SIG-M5 (cell line): ENCODE data around the gene MPRIP.
"Not testable (repeated sequence)": the region's sequence is repeated elsewhere in the genome, so short reads cannot be mapped to it uniquely, and the experiment has no call there.

Experiments used
- DNase-seq: peaks from one replicate; lab custom pipeline; 2025; lab: John Stamatoyannopoulos, UW

Gene MPRIP

DNA sequence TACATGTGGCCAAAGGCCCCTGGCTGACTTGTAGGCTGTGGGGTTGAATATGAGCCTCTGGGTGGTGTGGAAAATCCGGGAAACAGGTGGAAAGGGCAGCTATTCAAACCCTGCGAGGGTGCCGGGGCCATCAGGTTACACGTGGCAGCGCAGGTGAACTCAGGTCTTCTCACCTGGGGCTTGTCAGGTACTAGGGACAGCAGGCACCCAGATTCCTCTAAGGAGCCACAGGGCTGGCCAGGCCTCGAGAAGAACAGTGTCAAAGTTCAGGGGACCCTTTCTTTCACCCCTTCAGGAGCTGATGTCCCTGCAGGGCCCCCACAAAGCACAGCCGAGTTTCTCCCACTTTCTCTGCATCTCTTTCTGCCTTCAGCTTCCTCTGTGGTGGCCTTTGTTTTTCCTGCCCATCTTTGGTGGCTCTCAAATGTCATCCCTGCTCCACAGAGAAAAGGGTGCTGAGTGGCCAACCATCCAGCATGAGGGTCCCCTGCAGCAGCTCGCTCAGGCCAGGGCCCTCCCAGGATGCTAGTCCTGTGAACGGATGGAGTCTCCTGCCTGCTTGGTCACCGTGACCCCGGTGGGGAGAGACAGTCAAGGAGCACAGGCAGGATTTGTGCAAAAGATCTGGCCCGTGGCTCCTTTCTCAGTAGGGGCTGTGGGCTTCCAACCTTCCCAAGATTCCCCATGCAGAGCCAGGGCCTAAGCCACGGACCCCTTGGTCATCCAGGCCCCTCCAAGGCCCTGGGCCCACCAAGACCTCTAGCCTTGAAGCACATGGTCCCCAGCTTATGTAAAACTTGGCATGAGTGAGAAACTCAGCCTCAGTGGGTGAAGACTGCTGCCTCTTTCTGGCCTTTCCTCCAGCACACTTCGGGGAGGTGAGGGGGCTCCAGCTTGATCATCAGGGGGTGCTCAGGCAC, 28.2 kb upstream of the MPRIP start:
- DNase-seq = not testable (repeated sequence)

DNA sequence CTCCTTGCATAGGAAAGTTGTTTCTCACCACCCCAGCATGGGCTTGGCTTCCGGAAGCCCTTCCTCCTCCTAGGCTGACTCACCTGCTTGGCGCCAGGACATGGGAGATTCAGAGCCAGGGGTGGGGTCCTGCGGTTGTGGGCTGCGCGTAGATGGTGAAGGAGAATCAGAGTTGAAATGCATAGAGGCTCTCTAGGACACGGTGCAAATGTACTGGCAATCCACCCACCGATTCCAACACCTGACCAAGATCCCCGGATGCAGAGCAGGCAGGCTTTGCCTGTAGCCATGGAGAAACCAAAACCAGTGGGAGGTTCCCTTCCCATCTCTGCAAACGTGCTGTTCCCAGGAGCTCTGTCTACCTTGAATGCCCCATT, 27.5 kb upstream of the MPRIP start:
- not testable (repeated sequence) for DNase-seq

DNA sequence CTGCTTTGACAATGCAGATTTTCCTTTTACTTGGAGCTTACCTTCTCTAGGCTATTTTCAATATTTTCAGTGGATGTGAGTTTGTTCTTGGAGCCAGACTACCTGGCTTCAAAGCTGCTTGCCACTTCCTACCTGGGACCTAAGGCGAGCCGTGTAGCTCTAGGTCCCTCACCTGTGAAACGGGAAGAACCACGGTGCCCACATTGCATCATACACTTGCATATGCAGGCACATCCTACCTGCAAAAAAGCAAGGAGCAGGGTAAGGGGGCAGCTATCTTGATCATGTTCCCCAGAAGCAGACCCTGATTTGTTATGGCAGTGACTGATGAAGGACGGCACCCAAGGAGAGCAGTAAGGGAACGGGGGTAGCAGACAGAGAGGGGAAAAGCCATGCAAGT, 27.0 kb upstream of the MPRIP start:
- no peak for DNase-seq

DNA sequence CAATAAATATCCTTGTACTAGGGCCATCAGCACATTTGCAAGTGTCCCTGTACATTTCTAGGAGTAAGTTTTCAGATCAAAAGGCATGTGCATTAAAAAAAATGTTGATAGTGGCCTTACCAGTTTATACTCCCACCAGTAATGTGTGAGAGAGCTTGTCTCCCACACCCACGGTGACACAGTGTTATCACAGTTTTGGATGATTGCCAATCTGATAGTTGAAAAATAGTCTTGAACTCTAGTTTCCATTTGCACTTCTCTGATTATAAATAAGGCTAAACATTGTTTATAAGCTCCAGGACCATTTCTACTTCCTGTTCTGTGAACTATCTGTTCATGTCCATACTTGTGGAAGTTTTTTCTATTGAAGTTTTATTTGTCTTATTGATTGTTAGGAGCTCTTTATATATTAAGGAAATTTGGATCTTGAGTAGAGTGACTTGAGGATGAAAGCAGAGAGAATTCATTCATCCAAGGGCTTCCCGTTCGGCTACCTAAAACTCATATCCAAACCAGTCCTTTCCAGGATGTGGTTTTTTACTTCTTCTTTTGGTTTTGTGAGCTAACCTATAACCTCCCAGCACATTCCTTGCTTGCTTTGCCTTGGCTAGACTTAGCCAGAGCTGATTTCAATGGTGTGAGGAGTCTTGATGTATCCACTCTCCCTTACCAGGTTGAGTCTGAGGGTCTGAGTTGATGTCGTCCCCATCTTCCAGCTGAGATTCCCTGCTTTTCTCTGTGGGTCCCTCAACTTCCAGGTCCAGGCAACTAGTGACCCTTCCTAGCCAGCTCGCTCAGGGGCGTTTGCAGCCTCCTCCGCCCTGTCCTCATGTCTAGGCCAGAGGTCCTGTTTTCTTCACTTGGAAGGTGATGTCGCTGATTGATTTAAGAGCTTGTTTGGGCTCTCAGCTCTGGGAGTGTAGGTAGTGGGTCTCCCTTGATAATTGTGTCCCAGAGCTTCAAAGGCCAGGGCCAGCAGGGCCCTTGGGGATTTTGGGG, 25.8 kb upstream of the MPRIP start:
- not testable (repeated sequence) for DNase-seq

DNA sequence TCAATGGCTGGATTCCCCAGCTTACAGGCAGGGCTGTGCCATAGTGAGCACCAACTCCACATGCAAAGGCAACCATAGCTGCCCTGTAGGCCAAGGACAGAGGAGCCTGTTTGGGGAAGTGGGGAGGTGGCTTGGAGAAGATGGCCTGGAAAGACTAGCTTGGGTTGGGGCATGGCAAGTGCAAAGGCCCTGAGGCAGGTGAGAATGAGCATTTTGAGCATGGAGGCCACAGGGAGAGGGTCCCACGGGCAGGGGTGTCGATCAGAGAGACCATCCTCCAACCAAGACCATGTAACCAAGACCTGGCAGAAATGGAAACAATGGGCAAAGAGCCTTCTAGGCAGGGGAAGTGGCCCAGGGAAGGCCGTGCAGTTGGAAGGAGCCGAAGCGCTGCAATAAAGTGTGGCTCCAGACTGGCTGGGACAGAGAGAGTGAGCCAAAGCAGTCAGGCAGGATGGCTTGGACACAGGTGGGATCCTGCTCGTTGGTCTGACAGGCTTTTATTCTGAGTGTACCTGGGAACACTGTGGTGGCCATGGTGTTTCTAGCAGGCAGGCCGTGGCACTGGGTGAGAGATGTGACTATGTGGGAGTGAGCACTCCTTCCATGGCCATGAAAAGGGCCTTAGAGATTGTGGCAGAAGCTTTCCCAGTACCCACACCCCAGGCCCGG, 24.8 kb upstream of the MPRIP start:
- no peak for DNase-seq

DNA sequence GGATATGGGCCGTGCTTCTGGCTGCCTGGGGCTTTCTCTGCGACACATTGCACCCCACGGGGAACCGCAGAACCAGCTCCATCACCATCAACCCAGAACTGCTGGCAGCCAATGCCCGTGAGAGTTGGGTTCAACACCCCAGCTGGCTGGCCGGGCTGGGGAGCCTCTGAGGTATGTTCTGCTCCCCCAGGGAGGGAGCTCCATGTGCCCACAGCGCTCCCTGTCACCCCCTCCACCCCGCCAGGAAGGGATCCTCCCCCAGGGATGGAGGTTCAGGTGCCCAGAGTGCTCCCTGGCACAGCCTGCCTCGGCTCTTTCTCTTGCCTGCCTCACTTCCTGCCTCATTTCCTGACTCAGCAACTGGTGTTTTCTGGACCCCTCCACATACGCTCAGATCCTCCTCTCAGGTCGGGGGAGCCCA, 24.2 kb upstream of the MPRIP start:
- no peak for DNase-seq

DNA sequence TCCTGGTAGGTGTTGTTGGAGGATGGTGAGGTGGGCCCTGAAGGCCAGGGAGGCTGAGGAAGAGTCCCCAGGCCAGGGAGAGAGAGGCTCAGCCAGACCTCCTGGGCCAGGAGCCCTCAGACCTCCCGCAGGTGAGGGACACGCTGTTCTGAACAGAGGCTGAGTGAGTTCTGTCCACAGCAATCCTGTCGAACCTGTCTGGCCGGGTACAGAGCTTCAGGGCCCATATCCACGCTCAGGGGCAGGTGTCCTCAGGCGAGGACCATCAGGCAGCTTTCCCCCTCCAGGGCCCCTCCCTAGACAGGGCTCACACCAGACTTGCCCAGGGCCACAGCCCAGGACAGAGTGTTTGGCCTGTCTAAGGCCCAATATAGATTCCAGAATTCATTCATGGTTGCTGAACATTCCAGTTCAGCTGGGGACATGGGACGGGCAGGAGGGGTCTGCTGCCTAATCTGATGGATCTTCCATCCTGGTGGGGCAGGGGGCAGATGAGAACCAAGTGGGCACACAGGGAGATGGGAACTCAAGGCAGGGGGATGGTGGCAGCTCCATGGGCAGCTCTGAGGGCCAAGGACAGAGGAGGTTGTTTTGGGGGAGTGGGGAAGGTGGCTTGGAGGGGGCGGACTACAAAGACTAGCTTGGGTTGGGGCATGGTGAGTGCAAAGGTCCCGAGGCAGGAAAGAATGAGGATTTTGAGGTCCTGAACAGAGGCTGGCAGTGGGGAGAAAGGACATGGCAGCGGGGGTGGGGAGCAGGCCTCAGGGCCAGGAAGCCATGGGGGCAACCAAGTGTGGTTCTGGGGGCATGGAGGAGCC, 23.4 kb upstream of the MPRIP start:
- DNase-seq = no peak

DNA sequence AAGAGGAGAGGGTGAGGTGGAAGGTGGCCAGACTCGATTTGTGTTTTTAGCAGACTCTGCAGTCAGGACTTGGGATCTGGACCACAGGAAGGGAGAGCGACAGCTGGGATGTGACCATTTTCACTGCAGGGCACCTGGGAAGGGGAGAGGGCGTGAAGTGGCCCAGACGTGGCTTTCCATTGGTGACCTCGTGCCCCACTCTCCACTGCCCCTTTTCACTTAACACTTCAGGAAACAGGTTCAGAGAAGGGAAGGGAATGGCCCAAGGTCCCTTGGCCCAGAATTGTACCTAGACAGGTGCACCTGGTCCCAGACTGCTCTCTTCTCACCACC, 22.9 kb upstream of the MPRIP start:
- DNase-seq = no peak

DNA sequence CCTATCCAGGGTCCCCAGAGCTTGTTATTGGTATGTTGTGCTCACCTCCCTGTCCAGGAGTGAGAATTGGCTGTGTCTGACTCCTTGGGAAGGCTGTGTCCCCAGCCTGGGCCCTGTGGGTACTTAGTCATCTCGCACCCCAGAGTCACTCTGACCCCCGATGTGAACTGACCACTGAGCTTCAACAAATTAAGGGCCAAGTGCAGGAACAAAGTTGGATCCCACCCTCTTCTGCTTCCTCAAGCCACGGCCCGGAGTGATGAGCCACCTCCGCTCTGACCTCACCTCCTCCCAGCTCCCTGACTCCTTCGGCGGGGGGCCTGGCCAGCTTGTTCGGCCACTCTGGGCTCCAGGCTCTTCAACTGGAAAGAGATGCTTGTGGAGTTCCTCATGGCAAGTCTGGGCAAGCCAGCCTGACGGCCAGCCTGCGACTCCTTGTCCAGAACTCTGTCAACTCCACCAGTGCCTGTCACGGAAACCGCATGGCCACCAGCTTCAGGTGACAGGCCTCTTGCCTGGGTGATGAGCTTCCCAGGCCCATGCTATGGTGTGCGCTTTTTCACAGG, 22.3 kb upstream of the MPRIP start:
- no peak for DNase-seq

DNA sequence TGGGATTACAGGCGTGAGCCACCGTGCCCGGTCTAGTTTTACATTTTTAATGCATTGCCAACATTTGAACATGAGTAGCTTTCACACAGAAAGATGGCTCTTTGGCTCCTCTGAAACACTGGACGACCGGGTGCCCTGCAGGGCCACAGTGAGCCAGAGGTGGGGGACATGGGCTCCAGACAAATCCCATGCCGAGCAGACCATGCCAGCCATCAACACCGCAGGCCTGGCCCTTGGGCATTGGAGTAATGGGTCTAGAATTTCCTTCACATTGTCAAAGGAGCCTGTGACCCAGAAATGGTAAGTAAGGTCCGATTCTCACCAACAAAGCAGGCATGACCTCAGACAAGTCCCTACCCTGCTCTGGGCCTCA, 21.4 kb upstream of the MPRIP start:
- DNase-seq = no peak

DNA sequence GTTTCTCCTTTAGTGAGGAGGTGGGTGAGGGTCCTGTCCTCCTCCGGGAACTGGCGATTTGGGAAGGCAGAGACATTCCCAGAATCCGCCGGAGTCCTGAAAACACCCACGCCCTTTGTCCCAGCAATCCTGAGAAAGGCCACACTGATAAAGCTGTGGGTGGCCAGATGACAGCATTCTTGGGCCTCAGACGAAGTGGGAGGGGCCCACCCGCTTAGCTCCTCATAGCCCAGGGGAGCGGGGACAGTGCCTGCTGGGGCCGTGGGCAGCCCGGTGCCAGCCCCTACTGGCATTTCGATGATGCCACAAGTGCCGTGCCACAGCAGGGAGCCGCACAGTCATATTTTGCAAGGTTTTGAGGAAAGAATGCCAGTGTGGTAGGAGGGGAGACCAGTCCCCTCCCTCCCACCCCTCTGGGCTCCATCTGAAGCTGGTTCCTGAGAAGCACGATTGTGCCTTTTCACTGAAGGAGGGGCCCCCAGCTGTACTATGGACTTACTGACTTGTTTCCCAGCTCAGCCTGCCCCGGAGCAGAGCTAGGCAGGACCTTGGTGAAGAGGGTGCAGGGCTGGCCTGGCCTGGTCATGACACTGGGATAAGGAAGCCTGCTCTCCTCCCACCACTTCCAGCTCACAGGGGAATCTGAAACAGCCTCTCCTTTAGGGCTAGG, 20.9 kb upstream of the MPRIP start:
- DNase-seq = no peak

DNA sequence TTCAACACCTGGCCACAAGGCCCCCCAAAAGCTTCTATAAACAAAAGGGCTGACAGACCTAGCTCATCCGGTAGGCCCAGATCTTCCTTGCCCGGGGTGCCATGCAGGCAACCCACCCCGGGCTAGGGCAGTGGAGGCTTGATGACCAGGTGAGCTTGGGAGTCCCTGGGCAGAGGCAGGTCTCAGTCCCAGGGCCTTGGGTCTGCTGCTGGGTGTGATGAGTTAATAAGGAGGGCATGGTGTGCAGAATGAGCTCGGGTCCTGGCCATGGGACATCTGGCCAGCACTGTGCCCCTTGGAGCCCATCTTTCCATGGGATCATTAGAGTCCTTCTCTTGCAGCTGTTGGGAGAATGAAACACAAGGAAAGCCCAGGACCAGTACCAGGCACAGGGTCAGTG, 20.2 kb upstream of the MPRIP start:
- DNase-seq = no peak

DNA sequence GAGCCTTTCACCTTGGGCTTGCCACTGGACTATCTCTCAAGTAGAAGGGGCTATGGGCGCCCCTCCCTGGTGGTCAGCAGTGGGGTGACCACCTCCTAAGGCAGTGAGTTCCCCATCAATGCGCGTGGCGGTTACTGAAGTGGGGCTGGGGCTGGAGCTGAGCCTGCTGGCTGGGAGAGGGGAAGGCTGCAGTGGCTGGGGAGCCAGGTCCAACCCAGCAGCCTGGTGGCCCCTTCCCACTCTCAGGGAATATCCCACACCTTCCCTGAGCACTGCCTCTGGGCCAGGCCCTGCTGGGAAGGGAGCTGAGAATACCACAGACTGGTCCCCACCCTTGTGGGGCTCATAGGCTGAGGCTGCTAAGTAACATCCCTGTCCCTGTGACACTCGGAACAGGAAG, 19.8 kb upstream of the MPRIP start:
- DNase-seq = no peak

DNA sequence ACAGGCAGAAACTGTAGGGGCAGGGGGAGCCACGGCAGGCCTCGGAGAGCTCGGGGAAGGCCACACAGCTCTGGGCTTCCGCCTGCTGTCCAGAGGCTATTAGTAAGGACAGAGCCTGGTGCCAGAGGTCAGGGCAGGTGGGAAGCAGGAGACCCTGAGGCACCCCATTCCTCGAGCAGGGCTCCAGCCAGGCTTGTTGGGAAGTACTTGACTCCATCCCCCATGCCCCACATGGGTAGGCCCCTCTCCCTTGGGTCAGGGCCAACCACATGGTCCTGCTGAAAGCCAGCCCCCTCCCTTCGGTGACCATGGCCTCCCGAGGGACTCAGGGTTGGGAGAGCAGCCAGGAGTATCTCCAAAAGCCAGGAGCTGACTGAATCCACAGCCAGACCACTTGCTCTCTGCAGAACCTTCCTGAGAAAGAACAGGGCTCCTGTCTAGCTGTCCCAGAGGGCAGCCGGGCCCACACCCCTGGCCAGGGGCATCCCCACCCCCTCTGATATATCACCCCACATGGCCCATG, 17.4 kb upstream of the MPRIP start:
- DNase-seq = no peak

DNA sequence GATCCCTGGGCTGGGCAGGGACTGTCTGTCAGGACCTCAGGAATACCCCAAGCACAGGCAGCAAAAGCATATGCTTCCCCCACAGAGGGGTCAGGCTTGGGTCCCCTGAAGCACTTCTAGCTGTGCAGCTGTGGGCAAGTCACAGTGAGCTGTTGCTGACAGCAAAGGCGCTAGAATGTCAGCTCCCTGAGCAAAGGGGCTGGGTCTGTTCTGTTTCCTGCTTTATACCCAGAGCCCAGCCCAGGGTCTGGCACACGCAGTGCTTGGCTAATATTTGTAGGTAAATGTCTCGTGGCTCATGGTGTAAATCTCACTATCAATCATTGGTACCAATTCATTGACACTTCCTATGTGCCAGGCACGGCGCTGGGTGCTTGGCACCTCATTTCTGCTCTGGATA, 16.6 kb upstream of the MPRIP start:
- DNase-seq = no peak

DNA sequence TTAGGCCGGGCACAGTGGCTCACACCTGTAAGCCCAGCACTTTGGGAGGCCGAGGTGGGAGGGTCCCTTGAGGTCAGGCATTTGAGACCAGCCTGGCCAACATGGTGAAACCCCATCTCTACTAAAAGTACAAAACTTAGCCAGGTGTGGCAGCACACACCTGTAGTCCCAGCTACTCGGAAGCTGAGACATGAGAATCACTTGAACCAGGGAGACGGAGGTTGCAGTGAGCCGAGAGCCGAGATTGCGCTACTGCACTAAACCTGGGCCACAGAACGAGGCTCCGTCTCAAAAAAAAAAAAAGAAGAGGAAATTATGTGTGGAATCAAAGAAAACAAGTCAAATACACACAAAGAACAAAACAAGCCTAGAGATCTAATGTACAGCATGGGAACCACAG, 16.1 kb upstream of the MPRIP start:
- no peak for DNase-seq

DNA sequence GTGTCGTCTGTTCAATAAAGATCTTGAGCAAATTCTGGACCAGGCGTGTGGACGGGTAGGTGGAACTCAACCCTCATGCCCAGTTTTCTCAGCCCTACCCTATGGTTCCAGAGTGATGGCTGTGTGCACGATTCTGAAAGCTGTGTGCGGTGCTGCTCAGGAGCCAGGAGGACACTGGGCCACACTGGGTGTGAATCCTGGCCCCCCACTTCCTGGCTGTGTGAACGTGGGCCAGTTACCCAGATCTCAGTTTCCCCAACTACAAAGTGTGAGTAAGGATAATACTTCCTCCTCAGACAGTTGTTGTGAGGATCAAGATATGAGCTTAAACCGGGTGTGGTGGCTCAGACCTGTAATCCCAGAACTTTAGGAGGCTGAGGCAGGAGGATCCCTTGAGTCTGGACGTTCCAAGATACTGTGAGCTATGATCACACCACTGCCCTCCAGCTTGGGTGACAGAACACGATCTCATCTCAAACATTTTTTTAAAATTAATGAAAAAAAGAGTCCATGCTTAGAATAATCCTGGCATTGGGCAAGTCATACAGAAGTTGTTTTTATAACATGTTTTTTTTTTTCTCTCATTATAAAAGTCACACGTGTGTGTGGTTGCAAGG, 14.7 kb upstream of the MPRIP start:
- DNase-seq = no peak

DNA sequence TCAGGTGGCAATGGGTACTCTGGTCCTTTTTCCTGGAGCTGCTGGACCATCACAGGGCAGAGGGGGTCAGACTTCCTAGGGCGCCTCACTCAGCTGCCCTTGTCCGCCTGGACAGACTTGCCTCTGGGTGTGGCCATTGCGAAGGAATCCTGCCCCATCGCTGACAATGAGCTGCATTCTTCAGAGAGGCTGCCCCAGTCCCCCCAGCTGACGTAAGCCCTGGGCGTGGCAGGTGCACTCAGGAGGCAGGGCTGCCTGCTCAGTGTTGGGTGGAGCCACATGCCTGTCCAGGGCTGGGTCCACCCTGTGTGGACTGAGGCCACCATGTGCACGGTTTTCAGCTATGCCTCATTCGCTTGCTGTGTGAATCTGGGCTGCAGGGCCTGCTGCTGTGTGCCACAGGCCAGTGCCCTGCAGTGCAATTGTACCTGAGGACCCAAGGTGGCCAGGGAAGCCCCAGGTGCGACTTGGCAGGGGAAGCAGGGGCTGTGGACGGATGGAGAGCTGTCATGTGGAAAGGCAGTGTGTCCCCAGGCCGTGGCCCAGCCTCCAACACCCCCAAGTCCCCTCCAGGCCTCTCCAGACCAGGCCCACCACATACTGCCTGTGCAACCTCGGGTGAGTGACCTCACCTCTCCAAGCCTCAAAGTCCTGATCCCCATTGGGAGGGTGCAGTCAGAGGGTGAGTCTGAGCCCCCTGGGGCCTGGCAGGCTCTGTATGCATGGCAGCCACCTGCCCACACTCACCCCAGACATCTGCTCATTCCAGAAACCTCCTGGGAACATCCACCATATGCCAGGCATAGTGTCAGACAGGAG, 14.0 kb upstream of the MPRIP start:
- DNase-seq = no peak

DNA sequence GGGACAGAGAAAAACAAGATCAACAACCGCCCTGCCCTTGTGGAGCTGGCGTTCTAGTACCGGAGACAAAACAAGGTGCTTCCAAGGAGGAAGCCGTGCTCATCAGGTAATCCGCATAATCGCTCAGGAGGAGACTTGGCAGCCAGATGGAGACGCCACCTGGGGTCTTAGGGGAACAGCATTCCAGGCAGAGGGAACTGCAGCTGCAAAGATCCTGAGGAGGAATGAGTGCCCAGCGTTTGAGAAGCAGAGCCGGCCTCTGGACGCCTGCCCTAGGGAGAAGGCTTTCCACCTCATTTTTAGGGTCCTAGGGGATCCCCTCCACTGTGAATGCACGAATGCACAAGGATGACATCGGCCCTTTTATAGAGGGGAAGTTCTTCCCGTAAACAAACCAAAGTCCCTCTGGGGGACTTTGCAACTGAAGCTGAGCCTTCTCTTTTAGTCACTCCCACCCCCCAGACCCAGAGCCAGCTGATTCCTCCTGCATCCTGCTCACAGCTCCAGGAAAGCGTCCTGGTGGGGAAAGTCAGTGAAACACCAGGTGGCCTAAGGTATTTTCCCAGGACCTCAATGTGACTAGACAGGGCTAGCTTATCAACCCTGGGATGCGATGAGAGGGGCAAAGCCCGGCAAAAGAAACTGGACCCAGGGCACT, 13.2 kb upstream of the MPRIP start:
- no peak for DNase-seq
